ENCODE data around the gene SPAG7. TPM values are rescaled to one million over a fixed set of nuclear protein-coding genes. Genes with fewer than 3 reads are reported as not detected.

The SPAG7 gene
- total RNA-seq, 2 experiments from 2014 or later: 62.7 to 62.9 TPM

DNA sequence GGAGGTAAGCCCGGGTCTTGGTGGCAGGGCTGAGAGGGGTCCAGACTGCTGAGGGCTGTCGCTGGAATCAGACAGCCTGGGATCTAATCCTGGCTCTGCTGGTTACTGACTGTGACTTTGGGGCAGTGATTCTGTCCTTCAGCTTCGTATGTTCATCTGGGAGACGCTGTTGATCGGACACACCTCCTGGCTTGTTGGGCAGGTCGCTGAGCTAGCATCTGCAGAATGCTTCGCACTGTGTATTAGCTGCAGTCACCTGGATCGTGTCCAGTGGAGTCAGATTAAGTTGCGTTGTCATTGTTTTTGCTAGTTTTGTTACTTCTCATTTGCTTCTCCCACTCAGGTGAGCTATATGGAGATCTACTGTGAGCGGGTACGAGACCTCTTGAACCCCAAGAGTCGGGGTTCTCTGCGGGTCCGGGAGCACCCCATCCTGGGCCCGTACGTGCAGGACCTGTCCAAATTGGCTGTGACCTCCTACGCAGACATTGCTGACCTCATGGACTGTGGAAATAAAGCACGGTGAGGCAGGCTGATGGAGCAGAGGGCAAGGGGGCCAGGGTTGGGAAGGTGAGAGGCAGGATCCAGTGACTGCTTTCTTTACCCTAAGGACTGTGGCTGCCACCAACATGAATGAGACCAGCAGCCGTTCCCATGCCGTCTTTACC lies 34.6 kb upstream of the SPAG7 start:
- ChIA-PET POLR2A (interaction anchor here (0.7 to 0.9 kb wide), 2 partner anchors 14 to 15 kb away, joined by 3 to 4 read pairs; no protein-coding TSS in a partner anchor), CTCF (no interaction called here)
- no peak for DNase-seq
- no peaks in the 10 kb centered on the region for H3K27me3 Mint-ChIP-seq
- H3K4me3 Mint-ChIP-seq: no peak overlapping the region
- peaks cover 9% of the 10 kb centered on the region for H3K4me1 Mint-ChIP-seq (ENCODE audit: low read depth)
- no peaks in the 10 kb centered on the region for H3K9me3 Mint-ChIP-seq
- TF ChIP-seq, protein P1, sequence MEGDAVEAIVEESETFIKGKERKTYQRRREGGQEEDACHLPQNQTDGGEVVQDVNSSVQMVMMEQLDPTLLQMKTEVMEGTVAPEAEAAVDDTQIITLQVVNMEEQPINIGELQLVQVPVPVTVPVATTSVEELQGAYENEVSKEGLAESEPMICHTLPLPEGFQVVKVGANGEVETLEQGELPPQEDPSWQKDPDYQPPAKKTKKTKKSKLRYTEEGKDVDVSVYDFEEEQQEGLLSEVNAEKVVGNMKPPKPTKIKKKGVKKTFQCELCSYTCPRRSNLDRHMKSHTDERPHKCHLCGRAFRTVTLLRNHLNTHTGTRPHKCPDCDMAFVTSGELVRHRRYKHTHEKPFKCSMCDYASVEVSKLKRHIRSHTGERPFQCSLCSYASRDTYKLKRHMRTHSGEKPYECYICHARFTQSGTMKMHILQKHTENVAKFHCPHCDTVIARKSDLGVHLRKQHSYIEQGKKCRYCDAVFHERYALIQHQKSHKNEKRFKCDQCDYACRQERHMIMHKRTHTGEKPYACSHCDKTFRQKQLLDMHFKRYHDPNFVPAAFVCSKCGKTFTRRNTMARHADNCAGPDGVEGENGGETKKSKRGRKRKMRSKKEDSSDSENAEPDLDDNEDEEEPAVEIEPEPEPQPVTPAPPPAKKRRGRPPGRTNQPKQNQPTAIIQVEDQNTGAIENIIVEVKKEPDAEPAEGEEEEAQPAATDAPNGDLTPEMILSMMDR (IDR thresholded peaks at IDR 0.05): no peak
- intact Hi-C loops (cut with micrococcal nuclease): no loop called here
- no peak for ATAC-seq
- H3K27ac Mint-ChIP-seq: no peak overlapping the region
- peaks cover 35% of the 10 kb centered on the region for H3K36me3 Mint-ChIP-seq (ENCODE audit: low read depth)

DNA sequence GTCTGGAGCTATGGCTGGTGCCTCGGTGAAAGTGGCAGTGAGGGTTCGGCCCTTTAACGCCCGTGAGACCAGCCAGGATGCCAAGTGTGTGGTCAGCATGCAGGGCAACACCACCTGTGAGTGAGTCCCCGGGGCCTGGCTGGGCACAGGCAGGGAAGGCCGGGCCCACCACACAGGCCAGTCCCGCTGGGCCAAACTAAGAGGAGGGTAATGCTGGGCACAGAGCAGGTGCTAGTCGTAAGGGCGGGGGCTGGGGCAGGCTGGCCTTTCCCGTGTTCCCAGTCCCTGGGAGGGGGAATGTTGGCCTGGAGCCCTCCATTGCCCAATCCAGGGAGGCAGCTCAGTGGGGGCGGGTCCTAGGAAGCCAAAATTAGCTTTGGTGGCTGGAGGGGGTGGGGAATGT lies 32.6 kb upstream of the SPAG7 start:
- Mint-ChIP-seq H3K36me3 (ENCODE audit: low read depth) (peaks cover 26% of the 10 kb centered on the region), H3K27me3 (peaks cover 1% of the 10 kb centered on the region), H3K27ac (no peak overlapping the region), H3K4me1 (ENCODE audit: low read depth) (peaks cover 15% of the 10 kb centered on the region), H3K4me3 (no peak overlapping the region), H3K9me3 (no peaks in the 10 kb centered on the region)
- DNase-seq (no peak), ATAC-seq (no peak)
- ChIA-PET POLR2A (interaction anchor here (1.1 to 1.5 kb wide), 3 partner anchors 10 to 18 kb away, joined by 3 to 4 read pairs (median 4); no protein-coding TSS in a partner anchor), CTCF (interaction anchor here (0.9 to 1.2 kb wide), 3 partner anchors 62 to 119 kb away, joined by 3 to 4 read pairs (median 3); no protein-coding TSS in a partner anchor)
- intact Hi-C loops (cut with micrococcal nuclease): no loop called here
- TF ChIP-seq, protein P1 (IDR thresholded peaks at IDR 0.05): no peak

DNA sequence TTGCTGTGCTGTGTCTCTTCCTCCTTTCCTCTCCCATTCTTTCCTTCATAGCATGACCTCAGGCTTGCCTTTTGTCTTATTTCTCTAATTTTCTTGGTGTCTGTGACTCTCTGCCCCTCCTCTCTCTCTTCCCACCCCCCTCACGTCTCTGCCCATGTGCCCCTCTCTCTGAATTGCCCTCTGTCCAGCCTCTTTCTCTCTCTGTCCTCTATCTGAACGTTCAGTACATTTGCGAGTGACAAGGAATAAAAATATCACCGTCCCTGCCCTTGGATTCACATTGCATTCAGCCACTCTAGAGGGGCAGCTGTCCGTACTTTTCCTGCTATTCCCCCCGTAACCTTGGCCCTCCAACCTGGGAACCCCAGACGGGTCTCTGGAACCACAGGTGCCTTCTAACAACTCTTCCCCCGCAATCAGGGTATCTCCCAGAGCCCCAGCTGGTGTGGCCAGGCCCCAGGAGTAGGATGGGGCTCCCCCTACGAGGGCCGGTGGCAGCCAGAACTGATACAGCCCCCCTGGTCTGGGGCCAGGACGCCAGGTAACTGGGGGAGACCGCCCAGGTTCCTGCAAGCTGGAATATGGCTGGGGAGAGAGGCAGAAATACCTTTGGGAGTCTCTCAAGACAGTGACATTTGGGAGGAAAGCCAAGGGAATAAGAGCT lies 31.9 kb upstream of the SPAG7 start:
- ChIA-PET POLR2A (interaction anchor here (1.0 to 1.5 kb wide), 4 partner anchors 9 to 35 kb away, joined by 3 to 4 read pairs (median 4); partner anchors contain the start of gene SLC52A1), CTCF (interaction anchor here (0.7 to 1.2 kb wide), 3 partner anchors 62 to 91 kb away, joined by 3 to 4 read pairs (median 3); no protein-coding TSS in a partner anchor)
- H3K27me3 Mint-ChIP-seq: peaks cover 1% of the 10 kb centered on the region
- peaks cover 24% of the 10 kb centered on the region for H3K36me3 Mint-ChIP-seq (ENCODE audit: low read depth)
- no peak overlapping the region for H3K27ac Mint-ChIP-seq
- intact Hi-C loops (cut with micrococcal nuclease): no loop called here
- no peak for ATAC-seq
- DNase-seq: no peak
- TF ChIP-seq, protein P1 (IDR thresholded peaks at IDR 0.05): no peak
- peak overlapping the region; percentile 79 for H3K4me3 Mint-ChIP-seq
- no peaks in the 10 kb centered on the region for H3K9me3 Mint-ChIP-seq
- peaks cover 17% of the 10 kb centered on the region for H3K4me1 Mint-ChIP-seq (ENCODE audit: low read depth)

DNA sequence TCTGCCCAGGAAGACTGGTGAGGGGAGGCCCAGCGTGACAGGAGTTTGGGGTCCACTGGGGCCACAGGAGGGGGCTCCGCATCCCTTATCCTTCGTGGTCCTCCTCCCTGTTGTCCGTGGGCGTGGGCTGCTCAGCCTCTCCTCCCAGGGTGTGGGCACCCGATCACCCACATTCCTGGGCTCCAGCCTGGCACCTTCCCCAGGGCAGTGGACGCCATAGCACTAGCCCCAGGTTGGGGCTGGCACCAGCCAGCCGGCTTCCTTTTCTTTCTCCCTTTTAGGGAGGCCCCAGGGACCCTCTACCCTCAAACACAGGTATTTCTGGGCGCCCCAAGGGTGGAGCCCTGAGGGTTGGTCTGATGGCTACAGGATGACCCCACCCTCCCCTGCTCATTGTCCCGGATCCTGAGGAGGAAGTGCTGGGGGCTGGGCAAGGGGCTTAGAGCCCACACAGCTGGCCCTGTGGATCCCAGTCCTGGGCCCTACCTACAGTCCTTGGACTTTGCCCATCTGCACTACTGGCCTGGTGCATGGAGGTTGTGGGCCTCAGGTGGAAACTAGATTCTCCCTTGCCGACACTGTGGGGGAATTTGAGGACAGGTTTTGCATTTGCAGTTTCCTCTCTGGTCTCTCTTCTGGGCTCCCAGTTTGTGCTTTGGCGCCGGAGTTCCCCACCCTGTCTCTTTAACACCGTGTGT lies 31.3 kb upstream of the SPAG7 start:
- no peak overlapping the region for H3K27ac Mint-ChIP-seq
- ATAC-seq (no peak), DNase-seq (peak; percentile 32)
- TF ChIP-seq, protein P1 (IDR thresholded peaks at IDR 0.05): no peak
- peak overlapping the region; percentile 79 for H3K4me3 Mint-ChIP-seq
- H3K9me3 Mint-ChIP-seq: no peaks in the 10 kb centered on the region
- intact Hi-C loops (cut with micrococcal nuclease): no loop called here
- POLR2A ChIA-PET: interaction anchor here (0.9 to 1.7 kb wide), 4 partner anchors 13 to 58 kb away, joined by 3 to 7 read pairs (median 6); partner anchors contain the start of genes PFN1, RNF167 and SLC52A1
- H3K27me3 Mint-ChIP-seq: peaks cover 1% of the 10 kb centered on the region
- peaks cover 17% of the 10 kb centered on the region for H3K4me1 Mint-ChIP-seq (ENCODE audit: low read depth)
- H3K36me3 Mint-ChIP-seq (ENCODE audit: low read depth): peaks cover 20% of the 10 kb centered on the region
- CTCF ChIA-PET: interaction anchor here (0.7 kb wide), 1 partner anchor 64 kb away, joined by 4 read pairs; no protein-coding TSS in a partner anchor
